Activated B cell treated with CpG ODN at 0.5 μM for 24 hours (primary cell): ENCODE data around the gene FLRT1. TPM values are rescaled to one million over a fixed set of nuclear protein-coding genes. Genes with fewer than 3 reads are reported as not detected.

Experiments
- ATAC-seq: fragments of 200-7000 bp; cut with Tn5 transposase; one replicate; pipeline ENCODE4 v1.10.0; 2021; ENCODE audit warnings: low read depth, mild to moderate bottlenecking, moderate library complexity
- CTCF ChIA-PET: fragments of 350-600 bp; sonication (Branson Sonifier 250); formaldehyde crosslinking; loops from one replicate; lab custom pipeline; 2021; ENCODE audit warnings: antibody characterized with exemption; lab: Charles Lee
- POLR2A ChIA-PET: fragments of 350-600 bp; sonication (Branson Sonifier 250); formaldehyde crosslinking; loops from one replicate; lab custom pipeline; 2021; ENCODE audit warnings: antibody characterized with exemption; lab: Charles Lee
- DNase-seq: peaks from one replicate; pipeline ENCODE4 v3.0.0; 2022
- H3K27ac Mint-ChIP-seq: one replicate; pipeline ENCODE4 v1.8.0; 2020; ENCODE audit warnings: mixed read lengths
- H3K27me3 Mint-ChIP-seq: one replicate; pipeline ENCODE4 v1.8.0; 2021; ENCODE audit warnings: mixed read lengths
- H3K36me3 Mint-ChIP-seq: one replicate; pipeline ENCODE4 v1.8.0; 2021; ENCODE audit warnings: low read depth, mixed read lengths
- H3K4me1 Mint-ChIP-seq: one replicate; pipeline ENCODE4 v1.8.0; 2021; ENCODE audit warnings: mixed read lengths
- H3K4me3 Mint-ChIP-seq: one replicate; pipeline ENCODE4 v1.8.0; 2020; ENCODE audit warnings: mild to moderate bottlenecking, mixed read lengths
- H3K9me3 Mint-ChIP-seq: one replicate; pipeline ENCODE4 v1.8.0; 2020; ENCODE audit warnings: mixed read lengths
- CTCF ChIP-seq: fragments of 200-600 bp; IDR thresholded peaks from one replicate; pipeline ENCODE4 v1.8.0; 2022; ENCODE audit warnings: antibody characterized with exemption, mild to moderate bottlenecking
- intact Hi-C: fragments of 100-400 bp; cut with micrococcal nuclease; formaldehyde crosslinking; loops from one replicate; pipeline ENCODE4 v1.15.1; 2024
- total RNA-seq: library from RNA; stranded (reverse); gene quantifications from 2 replicates; pipeline ENCODE4 v1.2.3, GENCODE V29; 2022

The FLRT1 gene
- not detected in 2 replicates for total RNA-seq

GRCh38 chr11:64035576-64035975 lies at the start of gene FLRT1:
Gene FLRT1, plus strand, starts transcription at chr11:64035931. Its CDS starts 80,337 bp downstream, at chr11:64116268.
- ChIA-PET CTCF (no interaction called here), POLR2A (no interaction called here)
- no peak for TF ChIP-seq CTCF
- DNase-seq (no peak), ATAC-seq (no peak)
- Mint-ChIP-seq H3K9me3 (no peaks in the 10 kb centered on the region), H3K27me3 (peaks cover 37% of the 10 kb centered on the region), H3K36me3 (no peaks in the 10 kb centered on the region), H3K4me1 (peaks cover 6% of the 10 kb centered on the region), H3K4me3 (peak within 1 kb of the TSS; percentile 73), H3K27ac (no peak within 1 kb of the TSS)
- intact Hi-C loops = no loop called here

GRCh38 chr11:63986156-63986931 lies 49.4 kb upstream of the FLRT1 start, which contains the start of gene OTUB1:
Gene OTUB1, plus strand, starts transcription at chr11:63986438. Its CDS starts 19 bp downstream, at chr11:63986457.
- Mint-ChIP-seq H3K27ac (peak within 1 kb of the TSS; percentile 98), H3K4me1 (peaks cover 43% of the 10 kb centered on the region), H3K9me3 (no peaks in the 10 kb centered on the region), H3K4me3 (peak within 1 kb of the TSS; percentile 95), H3K36me3 (peaks cover 34% of the 10 kb centered on the region), H3K27me3 (no peaks in the 10 kb centered on the region)
- ChIA-PET POLR2A (interaction anchor here (0.6 to 3.1 kb wide), 7 partner anchors 9 to 1347 kb away, joined by 3 to 17 read pairs (median 4); partner anchors contain the start of gene COX8A), CTCF (interaction anchor here (0.6 to 1.1 kb wide), 2 partner anchors 14 to 149 kb away, joined by 3 to 6 read pairs; no protein-coding TSS in a partner anchor)
- peak; percentile 80 for DNase-seq
- intact Hi-C loops = loop anchor here (1.0 to 5.0 kb wide), 4 partner anchors 12 to 256 kb away; partner anchors contain the start of genes COX8A and FKBP2
- ATAC-seq = peak; percentile 86
- TF ChIP-seq CTCF = no peak

- DNase-seq = no peak
- Mint-ChIP-seq H3K9me3 (no peaks in the 10 kb centered on the region), H3K27ac (no peak overlapping the region), H3K4me1 (peaks cover 42% of the 10 kb centered on the region), H3K4me3 (peak overlapping the region; percentile 75), H3K36me3 (peaks cover 41% of the 10 kb centered on the region), H3K27me3 (no peaks in the 10 kb centered on the region)
- no peak for TF ChIP-seq CTCF
- POLR2A ChIA-PET = interaction anchor here (3.1 kb wide), 1 partner anchor 12 kb away, joined by 17 read pairs; the partner anchor contains the start of gene COX8A
- ATAC-seq = no peak
- intact Hi-C loops = loop anchor here (1.0 to 5.0 kb wide), 4 partner anchors 13 to 255 kb away; partner anchors contain the start of genes COX8A and FKBP2
- CTCF ChIA-PET = no interaction called here
These were observed 48.7 kb upstream of the FLRT1 start for GRCh38 chr11:63986932-63987513.

- no peak overlapping the region for H3K27ac Mint-ChIP-seq
- H3K27me3 Mint-ChIP-seq = no peaks in the 10 kb centered on the region
- intact Hi-C loops = no loop called here
- peaks cover 21% of the 10 kb centered on the region for H3K4me1 Mint-ChIP-seq
- ATAC-seq (no peak), DNase-seq (no peak)
- TF ChIP-seq CTCF = no peak
- H3K4me3 Mint-ChIP-seq = no peak overlapping the region
- peaks cover 73% of the 10 kb centered on the region for H3K36me3 Mint-ChIP-seq
- CTCF ChIA-PET = no interaction called here
- POLR2A ChIA-PET = no interaction called here
- H3K9me3 Mint-ChIP-seq = no peaks in the 10 kb centered on the region
These were observed 44.2 kb upstream of the FLRT1 start for GRCh38 chr11:63991558-63991957.

- Mint-ChIP-seq H3K4me1 (peaks cover 11% of the 10 kb centered on the region), H3K4me3 (no peak overlapping the region), H3K27me3 (no peaks in the 10 kb centered on the region), H3K9me3 (no peaks in the 10 kb centered on the region), H3K27ac (no peak overlapping the region), H3K36me3 (peaks cover 86% of the 10 kb centered on the region)
- CTCF ChIA-PET = no interaction called here
- TF ChIP-seq CTCF = no peak
- POLR2A ChIA-PET = no interaction called here
- intact Hi-C loops = no loop called here
- DNase-seq (no peak), ATAC-seq (no peak)
These were observed 42.6 kb upstream of the FLRT1 start for GRCh38 chr11:63993100-63993499.
